SH-SY5Y (cell line): ENCODE measurements around the gene HAGH.

Experiments
- GATA2 ChIP-seq: IDR thresholded peaks from 2 replicates; pipeline ENCODE4 v1.6.1; 2011; ENCODE audit warnings: mild to moderate bottlenecking, low read depth, low read length
- GATA3 ChIP-seq: IDR thresholded peaks from 2 replicates; pipeline ENCODE4 v1.6.1; 2011; ENCODE audit warnings: low read depth, mild to moderate bottlenecking, low read length, moderate library complexity

- no peak for TF ChIP-seq GATA2
- TF ChIP-seq GATA3: no peak
Observed at GRCh38 chr16:1862394-1862793, 35.8 kb upstream of the HAGH start.
